ENCODE results near the gene DBP. TPM values are rescaled to one million over a fixed set of nuclear protein-coding genes. Genes with fewer than 3 reads are reported as not detected.
"Not testable (repeated sequence)": the region's sequence is repeated elsewhere in the genome, so short reads cannot be mapped to it uniquely, and the experiment has no call there.

The DBP gene
- total RNA-seq, 1 donor = 28.2 TPM

DNA sequence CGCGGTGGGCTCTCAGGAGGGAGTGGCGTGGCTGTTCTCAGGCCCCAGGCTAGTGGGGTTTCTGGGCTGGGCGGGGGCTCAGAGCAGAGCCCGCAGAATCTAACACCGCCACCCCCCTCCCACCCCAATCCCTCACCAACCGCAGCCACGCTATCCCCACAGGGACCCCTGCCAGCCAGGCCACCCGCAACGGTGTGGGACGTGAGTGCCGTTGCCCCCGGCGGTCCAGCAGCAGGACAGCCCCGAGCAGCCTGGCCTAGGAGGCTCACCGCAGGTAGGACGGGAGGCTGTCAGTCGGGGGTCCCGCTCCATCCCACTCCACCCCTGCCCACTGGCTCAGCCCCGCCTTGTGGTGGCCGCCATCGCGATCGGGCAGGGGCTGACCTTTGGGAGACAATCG lies 35.8 kb upstream of the DBP start, which contains the start of gene NTN5:
Gene NTN5, minus strand, starts transcription at position 24 of the 400 bp plus-strand sequence. CDS start 2,031 bp downstream, outside the sequence.
- no peaks in the 10 kb centered on the region for H3K9me3 ChIP-seq (ENCODE audit: low read depth, low read length)
- H3K27me3 ChIP-seq (ENCODE audit: insufficient read depth, low read length) = no peaks in the 10 kb centered on the region
- H3K4me3 ChIP-seq (ENCODE audit: low read length) = no peak within 1 kb of the TSS
- H3K4me1 ChIP-seq (ENCODE audit: insufficient read depth, low read length) = peaks cover 5% of the 10 kb centered on the region

DNA sequence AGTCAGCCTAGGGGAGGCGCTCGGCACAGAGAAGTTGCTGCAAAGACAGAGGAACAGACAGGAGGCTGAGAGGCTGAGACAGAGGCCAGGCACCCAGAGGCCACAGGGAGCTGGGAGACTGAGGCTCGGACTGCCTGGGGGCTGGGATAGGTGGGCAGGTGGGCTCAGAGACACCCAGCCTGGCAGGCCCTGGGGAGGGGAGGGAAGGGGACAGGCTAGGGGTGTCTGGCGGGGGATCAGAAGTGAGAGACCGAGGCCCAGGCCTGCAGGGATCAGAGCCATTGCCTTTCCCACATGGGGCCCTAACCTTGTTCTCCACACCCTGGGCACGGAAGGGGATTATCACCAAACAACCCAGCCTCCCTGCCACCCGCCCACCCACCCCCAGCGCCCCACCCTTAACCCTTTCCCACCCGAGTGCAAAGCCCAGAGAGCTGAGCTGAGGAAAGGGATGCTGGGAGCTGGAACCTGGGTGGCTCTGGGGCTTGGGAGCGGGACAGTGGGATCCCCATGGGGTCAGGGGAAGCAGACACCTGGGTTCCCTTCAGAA lies 34.3 kb upstream of the DBP start:
- H3K9me3 ChIP-seq (ENCODE audit: low read depth, low read length) = no peaks in the 10 kb centered on the region
- H3K4me1 ChIP-seq (ENCODE audit: insufficient read depth, low read length) = peaks cover 5% of the 10 kb centered on the region
- H3K27me3 ChIP-seq (ENCODE audit: insufficient read depth, low read length) = no peaks in the 10 kb centered on the region
- H3K4me3 ChIP-seq (ENCODE audit: low read length) = no peak overlapping the region

- Histone ChIP-seq H3K4me1 (ENCODE audit: insufficient read depth, low read length) (peaks cover 5% of the 10 kb centered on the region), H3K9me3 (ENCODE audit: low read depth, low read length) (no peaks in the 10 kb centered on the region), H3K27me3 (ENCODE audit: insufficient read depth, low read length) (no peaks in the 10 kb centered on the region), H3K4me3 (ENCODE audit: low read length) (no peak overlapping the region)
Observed at GRCh38 chr19:48670699-48671445, 33.7 kb upstream of the DBP start.

DNA sequence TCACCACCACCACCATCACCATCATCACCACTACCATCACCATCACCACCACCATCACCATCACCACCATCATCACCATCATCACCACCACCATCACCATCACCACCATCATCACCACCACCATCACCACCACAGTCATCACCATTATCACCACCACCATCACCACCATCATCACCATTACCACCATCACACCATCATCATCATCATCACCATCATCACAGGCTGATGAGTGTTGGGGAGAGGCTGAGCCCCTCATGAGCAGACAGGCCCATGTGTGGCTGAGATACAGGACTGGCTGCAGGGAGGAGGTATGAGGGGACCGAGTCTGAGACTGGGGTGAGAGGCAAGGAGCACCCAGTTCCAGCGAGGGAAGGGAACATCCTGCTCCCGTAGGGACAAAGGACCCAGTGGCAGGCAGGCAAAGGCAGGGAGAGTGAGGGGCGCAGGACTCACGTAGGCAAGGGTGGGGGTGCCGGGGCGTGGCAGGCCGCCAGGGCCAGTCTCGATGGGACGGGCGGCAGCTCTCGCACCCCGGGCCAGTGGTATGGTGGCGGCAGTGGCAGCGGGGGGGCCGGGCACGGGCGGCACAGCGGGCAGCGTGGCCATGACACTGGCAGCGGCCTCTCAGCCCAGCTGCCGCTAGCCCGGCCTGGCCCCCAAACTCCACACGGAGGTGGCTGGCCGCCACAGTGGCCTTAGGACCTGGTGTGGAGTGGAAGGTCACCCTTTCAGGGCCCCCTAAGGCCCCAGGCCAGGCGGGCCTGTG lies 32.9 kb upstream of the DBP start:
- no peaks in the 10 kb centered on the region for H3K9me3 ChIP-seq (ENCODE audit: low read depth, low read length)
- H3K4me3 ChIP-seq (ENCODE audit: low read length) = no peak overlapping the region
- H3K27me3 ChIP-seq (ENCODE audit: insufficient read depth, low read length) = no peaks in the 10 kb centered on the region
- H3K4me1 ChIP-seq (ENCODE audit: insufficient read depth, low read length) = peaks cover 2% of the 10 kb centered on the region

DNA sequence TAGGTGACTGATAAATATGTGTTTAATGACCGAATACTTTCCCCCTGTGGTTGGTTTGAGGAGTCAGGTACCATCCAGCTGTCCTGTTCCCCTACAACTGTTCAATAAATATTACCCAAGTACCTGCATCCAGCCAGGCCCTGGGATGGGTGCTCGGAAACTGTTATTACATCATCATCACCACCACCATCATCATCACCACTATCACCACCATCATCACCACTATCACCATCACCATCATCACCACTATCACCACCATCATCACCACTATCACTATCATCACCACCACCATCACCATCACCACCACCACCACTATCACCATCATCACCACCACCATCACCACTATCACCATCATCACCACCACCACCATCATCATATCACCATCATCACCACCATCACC lies 31.6 kb upstream of the DBP start:
- no peak overlapping the region for H3K4me3 ChIP-seq (ENCODE audit: low read length)
- H3K4me1 ChIP-seq (ENCODE audit: insufficient read depth, low read length) = no peaks in the 10 kb centered on the region
- H3K9me3 ChIP-seq (ENCODE audit: low read depth, low read length) = no peaks in the 10 kb centered on the region
- H3K27me3 ChIP-seq (ENCODE audit: insufficient read depth, low read length) = no peaks in the 10 kb centered on the region

DNA sequence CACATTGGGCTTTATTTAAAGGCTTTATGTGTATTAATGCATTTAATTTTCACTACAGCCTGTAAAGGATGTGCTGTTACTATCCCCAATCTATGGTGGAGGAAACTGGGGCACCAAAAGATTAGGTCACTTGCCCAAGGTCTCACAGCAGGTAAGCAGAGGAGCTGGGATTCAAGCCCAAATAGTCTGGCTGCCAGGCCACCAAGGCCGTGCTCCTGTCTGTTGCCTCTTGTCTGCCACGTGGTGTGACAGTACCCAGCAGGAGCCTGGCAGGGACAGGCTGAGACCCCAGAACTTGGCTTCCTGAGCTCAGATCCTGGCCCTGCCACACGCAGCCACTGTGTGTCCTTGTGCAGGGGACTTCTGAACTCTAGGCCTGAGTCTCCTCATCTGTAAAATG lies 31.2 kb upstream of the DBP start:
- Histone ChIP-seq H3K4me3 (ENCODE audit: low read length) (no peak overlapping the region), H3K27me3 (ENCODE audit: insufficient read depth, low read length) (no peaks in the 10 kb centered on the region), H3K4me1 (ENCODE audit: insufficient read depth, low read length) (no peaks in the 10 kb centered on the region)

GRCh38 chr19:48665786-48666185 lies 28.6 kb upstream of the DBP start:
- peaks cover 6% of the 10 kb centered on the region for H3K4me1 ChIP-seq (ENCODE audit: insufficient read depth, low read length)
- H3K4me3 ChIP-seq (ENCODE audit: low read length) = no peak overlapping the region

More for the DNA sequence above, 31.2 kb upstream of the DBP start:
- H3K9me3 ChIP-seq (ENCODE audit: low read depth, low read length) = no peaks in the 10 kb centered on the region

DNA sequence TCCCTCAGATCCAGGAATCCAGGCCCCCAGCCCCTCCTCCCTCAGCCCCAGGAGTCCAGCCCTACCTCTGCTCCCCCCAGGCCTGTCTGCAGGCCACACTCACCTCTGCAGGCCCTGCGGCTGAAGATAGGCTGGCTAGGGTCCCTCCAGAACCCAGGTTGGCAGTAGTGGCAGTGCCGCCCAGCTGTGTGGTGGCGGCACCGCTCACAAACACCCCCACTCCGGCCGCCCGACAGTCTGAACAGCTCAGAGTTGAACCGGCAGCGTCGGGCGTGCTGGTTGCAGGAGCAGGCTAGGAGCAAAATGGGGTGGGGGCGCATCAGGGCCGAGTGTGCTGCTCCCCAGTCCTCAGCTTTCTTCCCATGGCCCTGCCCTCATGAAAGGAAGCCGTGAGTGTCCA lies 27.3 kb upstream of the DBP start:
- Histone ChIP-seq H3K9me3 (ENCODE audit: low read depth, low read length) (no peaks in the 10 kb centered on the region), H3K4me1 (ENCODE audit: insufficient read depth, low read length) (peaks cover 12% of the 10 kb centered on the region), H3K27me3 (ENCODE audit: insufficient read depth, low read length) (no peaks in the 10 kb centered on the region), H3K4me3 (ENCODE audit: low read length) (no peak overlapping the region)

More at GRCh38 chr19:48665786-48666185, 28.6 kb upstream of the DBP start:
- no peaks in the 10 kb centered on the region for H3K27me3 ChIP-seq (ENCODE audit: insufficient read depth, low read length)
- no peaks in the 10 kb centered on the region for H3K9me3 ChIP-seq (ENCODE audit: low read depth, low read length)

- Histone ChIP-seq H3K4me3 (ENCODE audit: low read length) (no peak overlapping the region), H3K27me3 (ENCODE audit: insufficient read depth, low read length) (no peaks in the 10 kb centered on the region), H3K9me3 (ENCODE audit: low read depth, low read length) (no peaks in the 10 kb centered on the region), H3K4me1 (ENCODE audit: insufficient read depth, low read length) (peaks cover 12% of the 10 kb centered on the region)
Observed at GRCh38 chr19:48663667-48664066, 26.5 kb upstream of the DBP start.

GRCh38 chr19:48661711-48662090 lies 24.5 kb upstream of the DBP start:
- Histone ChIP-seq H3K4me1 (ENCODE audit: insufficient read depth, low read length) (peaks cover 12% of the 10 kb centered on the region), H3K4me3 (ENCODE audit: low read length) (no peak overlapping the region), H3K9me3 (ENCODE audit: low read depth, low read length) (no peaks in the 10 kb centered on the region), H3K27me3 (ENCODE audit: insufficient read depth, low read length) (no peaks in the 10 kb centered on the region)

DNA sequence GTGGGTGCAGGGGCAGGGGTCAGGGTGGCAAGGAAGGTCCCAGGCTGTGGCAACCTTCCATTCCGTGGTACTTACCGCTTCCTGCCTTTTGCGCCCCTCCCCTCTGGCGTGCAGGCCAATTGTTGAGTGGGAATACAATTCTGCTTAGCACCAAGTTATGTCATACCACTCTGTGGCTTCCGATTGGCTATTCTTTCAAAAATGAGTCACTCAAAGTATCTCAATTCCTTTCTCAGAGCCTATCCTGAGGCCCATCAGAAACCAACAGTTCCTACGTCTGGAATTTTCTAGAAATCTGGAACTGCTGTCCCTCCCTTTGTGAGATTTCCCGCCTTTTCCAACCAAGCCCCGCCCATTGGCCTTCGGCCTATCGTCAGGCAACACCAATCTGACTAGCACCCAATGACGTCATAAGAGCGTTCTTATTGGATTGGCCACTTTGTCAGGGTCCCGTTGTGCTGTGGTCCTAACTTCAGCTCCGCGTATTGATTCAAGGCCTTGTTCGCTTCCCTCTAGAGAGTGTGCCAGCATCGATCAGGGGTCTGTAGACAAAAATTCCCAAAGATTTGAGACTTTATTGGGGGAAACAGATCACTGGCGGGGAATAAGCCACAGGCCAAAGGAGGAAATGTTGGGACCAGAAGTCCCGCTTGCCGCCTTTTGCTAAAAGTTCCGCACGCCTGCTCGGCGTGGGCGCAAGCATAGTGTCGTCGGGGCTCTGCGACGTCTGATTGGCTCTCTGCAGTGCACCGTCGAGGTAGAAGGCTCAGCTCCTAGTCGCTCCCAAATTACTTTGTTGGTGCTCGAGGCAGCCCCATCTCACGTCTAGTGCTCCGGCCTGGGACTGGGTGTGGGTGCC lies 23.9 kb upstream of the DBP start:
- no peaks in the 10 kb centered on the region for H3K27me3 ChIP-seq (ENCODE audit: insufficient read depth, low read length)
- H3K4me1 ChIP-seq (ENCODE audit: insufficient read depth, low read length) = peaks cover 12% of the 10 kb centered on the region
- H3K9me3 ChIP-seq (ENCODE audit: low read depth, low read length) = no peaks in the 10 kb centered on the region
- H3K4me3 ChIP-seq (ENCODE audit: low read length) = no peak overlapping the region

DNA sequence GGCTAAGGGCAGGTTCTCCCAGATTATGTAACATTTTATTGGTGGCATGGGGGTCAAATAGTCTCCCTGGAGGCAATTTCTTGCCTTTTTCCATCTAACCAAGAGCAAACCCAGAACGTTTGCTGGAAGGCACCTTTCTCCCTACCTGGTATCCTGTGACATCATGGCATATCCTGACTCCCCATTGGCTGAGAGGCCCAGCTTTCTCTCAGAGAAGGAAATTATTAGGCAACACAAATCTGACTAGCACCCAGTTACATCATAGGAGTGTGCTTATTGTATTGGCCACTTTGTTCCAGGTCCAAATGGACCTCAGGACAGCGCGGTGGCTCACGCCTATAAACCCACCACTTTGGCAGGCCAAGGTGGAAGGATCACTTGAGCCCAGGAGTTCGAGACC lies 22.6 kb upstream of the DBP start:
- Histone ChIP-seq H3K4me3 (ENCODE audit: low read length) (no peak overlapping the region), H3K27me3 (ENCODE audit: insufficient read depth, low read length) (no peaks in the 10 kb centered on the region), H3K4me1 (ENCODE audit: insufficient read depth, low read length) (peaks cover 12% of the 10 kb centered on the region), H3K9me3 (ENCODE audit: low read depth, low read length) (no peaks in the 10 kb centered on the region)

- peaks cover 12% of the 10 kb centered on the region for H3K4me1 ChIP-seq (ENCODE audit: insufficient read depth, low read length)
- no peaks in the 10 kb centered on the region for H3K9me3 ChIP-seq (ENCODE audit: low read depth, low read length)
- no peaks in the 10 kb centered on the region for H3K27me3 ChIP-seq (ENCODE audit: insufficient read depth, low read length)
- H3K4me3 ChIP-seq (ENCODE audit: low read length) = no peak overlapping the region
Observed at GRCh38 chr19:48658483-48658882, 21.3 kb upstream of the DBP start.

DNA sequence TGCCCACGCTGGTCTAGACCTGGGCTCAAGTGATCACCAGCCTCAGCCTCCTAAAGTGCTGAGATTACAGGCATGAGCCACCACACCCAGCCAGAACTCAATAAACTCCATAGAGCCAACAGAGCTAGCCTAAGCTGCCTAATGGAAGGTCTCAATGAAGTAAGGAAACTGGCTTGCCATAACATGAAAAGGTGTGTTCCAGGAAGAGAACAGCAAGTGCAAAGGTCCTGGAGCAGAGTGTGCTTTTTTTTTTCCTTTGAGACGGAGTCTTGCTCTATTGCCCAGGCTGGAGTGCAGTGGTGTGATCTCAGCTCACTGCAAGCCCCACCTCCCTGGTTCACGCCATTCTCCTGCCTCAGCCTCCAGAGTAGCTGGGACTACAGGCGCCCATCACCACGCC lies 20.6 kb upstream of the DBP start:
- H3K9me3 ChIP-seq (ENCODE audit: low read depth, low read length); H3K4me3 ChIP-seq (ENCODE audit: low read length); H3K27me3 ChIP-seq (ENCODE audit: insufficient read depth, low read length): not testable (repeated sequence)
- H3K4me1 ChIP-seq (ENCODE audit: insufficient read depth, low read length) = peaks cover 16% of the 10 kb centered on the region
